GM10847 (cell line): ENCODE results near the gene TUBD1.

Source experiments
- POLR2A ChIP-seq: IDR thresholded peaks from 2 replicates; pipeline ENCODE4 v1.6.1; 2011; ENCODE audit not compliant: insufficient read length; ENCODE audit errors: extremely low read depth

TUBD1 gene

GRCh38 chr17:59892924-59893675 lies at the start of gene TUBD1, which contains the start of gene RPS6KB1:
TSS of gene TUBD1 (minus strand) at chr17:59892943. CDS start at chr17:59891002, 1,941 bp downstream.
TSS of gene RPS6KB1 (plus strand) at chr17:59893121. CDS start at chr17:59893185, 64 bp downstream.
- TF ChIP-seq POLR2A, result peak; percentile 97

- TF ChIP-seq POLR2A, result no peak
These were observed 48.4 kb upstream of the TUBD1 start for GRCh38 chr17:59941131-59941530.

- TF ChIP-seq POLR2A, result no peak
These were observed 23.7 kb upstream of the TUBD1 start for GRCh38 chr17:59916446-59916845.

GRCh38 chr17:59914274-59914854 lies 21.6 kb upstream of the TUBD1 start:
- TF ChIP-seq POLR2A, result no peak

GRCh38 chr17:59907467-59907866 lies 14.7 kb upstream of the TUBD1 start:
- no peak for TF ChIP-seq POLR2A

- TF ChIP-seq POLR2A, result no peak
These were observed 10.7 kb upstream of the TUBD1 start for GRCh38 chr17:59903455-59903854.

GRCh38 chr17:59901604-59902003 lies 8.9 kb upstream of the TUBD1 start:
- no peak for TF ChIP-seq POLR2A

- no peak for TF ChIP-seq POLR2A
These were observed 6.4 kb upstream of the TUBD1 start for GRCh38 chr17:59899099-59899498.

- TF ChIP-seq POLR2A, result no peak
These were observed 4.3 kb upstream of the TUBD1 start for GRCh38 chr17:59897090-59897489.

- TF ChIP-seq POLR2A, result no peak
These were observed 945 bp upstream of the TUBD1 start for GRCh38 chr17:59893676-59894100.

- TF ChIP-seq POLR2A, result no peak
These were observed 356 bp downstream of the TUBD1 start for GRCh38 chr17:59892251-59892923.

GRCh38 chr17:59890720-59891119 lies 2.0 kb downstream of the TUBD1 start:
- TF ChIP-seq POLR2A, result no peak

GRCh38 chr17:59888145-59888750 lies 4.5 kb downstream of the TUBD1 start:
- TF ChIP-seq POLR2A, result no peak

- no peak for TF ChIP-seq POLR2A
These were observed 7.9 kb downstream of the TUBD1 start for GRCh38 chr17:59884861-59885260.

- TF ChIP-seq POLR2A, result no peak
These were observed 14.1 kb downstream of the TUBD1 start for GRCh38 chr17:59878624-59879023.

- no peak for TF ChIP-seq POLR2A
These were observed 14.8 kb downstream of the TUBD1 start for GRCh38 chr17:59877965-59878364.

GRCh38 chr17:59876107-59876506 lies 16.6 kb downstream of the TUBD1 start:
- TF ChIP-seq POLR2A, result no peak
